Neural cell (in vitro differentiated cells): ENCODE measurements around the gene ZNF790. TPM values are rescaled to one million over a fixed set of nuclear protein-coding genes. Genes with fewer than 3 reads are reported as not detected.
A peak's percentile ranks its signal among the peaks of the same experiment; 100 is the strongest.

Experiments used
- H2AFZ ChIP-seq: fragments of 200-600, 300-800 bp; sonication (generic), shearing (Covaris generic); 2 replicates; pipeline ENCODE4 v1.6.0; 2014; ENCODE audit warnings: low read depth, mild to moderate bottlenecking, antibody characterized with exemption, low read length, moderate library complexity
- H3F3A ChIP-seq: fragments of 200-600 bp; shearing (Covaris generic); 2 replicates; pipeline ENCODE4 v1.6.1; 2016; ENCODE audit warnings: mild to moderate bottlenecking, moderate library complexity, mixed read lengths, antibody characterized with exemption, low read length; ENCODE audit not compliant: insufficient read depth, poor library complexity, severe bottlenecking
- H3K27ac ChIP-seq: fragments of 200-600, 300-800 bp; sonication (generic), shearing (Covaris generic); 2 replicates; pipeline ENCODE4 v1.5.1; 2014; ENCODE audit warnings: mild to moderate bottlenecking, low read length, moderate library complexity
- H3K27me3 ChIP-seq: fragments of 300-800, 200-600 bp; sonication (generic), shearing (Covaris generic); 2 replicates; pipeline ENCODE4 v1.6.0; 2014; ENCODE audit warnings: mild to moderate bottlenecking, low read depth, low read length, moderate library complexity; ENCODE audit not compliant: insufficient read depth
- H3K36me3 ChIP-seq: fragments of 300-800, 200-600 bp; sonication (generic), shearing (Covaris generic); 2 replicates; pipeline ENCODE4 v1.5.1; 2014; ENCODE audit warnings: mild to moderate bottlenecking, antibody characterized with exemption, low read length, moderate library complexity; ENCODE audit not compliant: insufficient read depth
- H3K4me2 ChIP-seq: fragments of 300-800, 200-600 bp; sonication (generic), shearing (Covaris generic); 2 replicates; pipeline ENCODE4 v1.6.0; 2014; ENCODE audit warnings: mild to moderate bottlenecking, low read length
- H3K4me3 ChIP-seq: fragments of 300-800, 200-600 bp; sonication (generic), shearing (Covaris generic); 2 replicates; pipeline ENCODE4 v1.5.1; 2014; ENCODE audit warnings: mild to moderate bottlenecking, low read length, moderate library complexity
- H3K79me2 ChIP-seq: fragments of 200-600 bp; shearing (Covaris generic); replicated peaks from 2 replicates; pipeline ENCODE4 v1.6.0; 2014; ENCODE audit warnings: mild to moderate bottlenecking, low read length, moderate library complexity; ENCODE audit not compliant: insufficient read depth
- H3K9ac ChIP-seq: fragments of 300-800, 200-600 bp; sonication (generic), shearing (Covaris generic); 2 replicates; pipeline ENCODE4 v1.6.1; 2016; ENCODE audit warnings: mild to moderate bottlenecking, low read length, mixed read lengths
- H3K9me2 ChIP-seq: fragments of 200-600 bp; shearing (Covaris generic); 2 replicates; pipeline ENCODE4 v1.6.1; 2016; ENCODE audit warnings: mild to moderate bottlenecking, low read length, mixed read lengths; ENCODE audit not compliant: insufficient read depth
- H3K9me3 ChIP-seq: fragments of 200-600, 300-800 bp; sonication (generic), shearing (Covaris generic); 2 replicates; pipeline ENCODE4 v1.6.1; 2016; ENCODE audit warnings: mild to moderate bottlenecking, mixed run types, low read length, moderate library complexity, mixed read lengths
- H4K20me1 ChIP-seq: fragments of 200-600 bp; shearing (Covaris generic); 2 replicates; pipeline ENCODE4 v1.6.1; 2016; ENCODE audit warnings: mild to moderate bottlenecking, mixed run types; ENCODE audit not compliant: insufficient read depth
- CTCF ChIP-seq: fragments of 450-650 bp; IDR thresholded peaks from 2 replicates; pipeline ENCODE4 v1.5.1; 2014; ENCODE audit warnings: antibody characterized with exemption, mild to moderate bottlenecking, moderate library complexity; ENCODE audit not compliant: poor library complexity, severe bottlenecking
- EZH2 ChIP-seq: fragments of 200-600, 300-800 bp; shearing (Covaris generic), sonication (generic); IDR thresholded peaks from 2 replicates; pipeline ENCODE4 v1.6.1; 2014; ENCODE audit warnings: antibody characterized with exemption, low read length, borderline replicate concordance, mild to moderate bottlenecking; ENCODE audit not compliant: insufficient read depth, poor library complexity, severe bottlenecking
- MXI1 ChIP-seq: fragments of 450-650 bp; conservative IDR thresholded peaks from 2 replicates; pipeline ENCODE4 v1.6.1; 2014; ENCODE audit warnings: antibody characterized with exemption, mild to moderate bottlenecking; ENCODE audit not compliant: poor library complexity, severe bottlenecking
- POLR2AphosphoS5 ChIP-seq: IDR thresholded peaks from 2 replicates; pipeline ENCODE4 v1.6.1; 2012
- REST ChIP-seq: IDR thresholded peaks from 2 replicates; pipeline ENCODE4 v1.6.1; 2012; ENCODE audit warnings: borderline replicate concordance
- SMC3 ChIP-seq: fragments of 450-650 bp; conservative IDR thresholded peaks from 2 replicates; pipeline ENCODE4 v1.6.1; 2014; ENCODE audit warnings: antibody characterized with exemption, mild to moderate bottlenecking, moderate library complexity; ENCODE audit not compliant: poor library complexity
- polyA plus RNA-seq: library from polyadenylated mRNA; depleted of rRNA; stranded (reverse); fragments of >200 nt; gene quantifications from 2 replicates; pipeline ENCODE4 v1.2.3, GENCODE V29; 2014
- small RNA-seq, 3 experiments: library from RNA; depleted of rRNA; stranded (forward); fragments of <200 nt; gene quantifications; one replicate each; pipeline ENCODE3, GENCODE V24; 2012

The ZNF790 gene
- polyA plus RNA-seq, 1 donor from 2014 or later: 11.0 TPM

GRCh38 chr19:36771261-36772231 lies 66.6 kb downstream of the ZNF790 start:
- H3K27ac ChIP-seq: no peak overlapping the region
- H3K4me2 ChIP-seq: peak overlapping the region; percentile 72
- H2AFZ ChIP-seq: no peak overlapping the region
- H3K79me2 ChIP-seq: no peaks in the 10 kb centered on the region
- TF ChIP-seq EZH2 (no peak), REST (no peak), POLR2AphosphoS5 (no peak), CTCF (no peak), MXI1 (no peak), SMC3 (no peak)
- H4K20me1 ChIP-seq: no peaks in the 10 kb centered on the region
- peaks cover 9% of the 10 kb centered on the region for H3K9me3 ChIP-seq
- peak overlapping the region; percentile 69 for H3K9ac ChIP-seq
- H3K27me3 ChIP-seq: no peaks in the 10 kb centered on the region
- H3F3A ChIP-seq: no peaks in the 10 kb centered on the region
- peak overlapping the region; percentile 95 for H3K4me3 ChIP-seq
- H3K9me2 ChIP-seq: no peaks in the 10 kb centered on the region
- H3K36me3 ChIP-seq: no peaks in the 10 kb centered on the region

Small RNAs within 50 kb of the gene (small RNA-seq; reads per million reads assigned to genes)
- 0 to 1.2 (median 0) reads per million in 3 experiments for gene RF00019

Other genes with a start within 250 kb of the ZNF790 start
- gene ZNF382, start 233.1 kb downstream of the ZNF790 start, polyA plus RNA-seq: 98.8 and 112 TPM in 2 replicates
- gene ZNF461, start 171.6 kb downstream of the ZNF790 start, polyA plus RNA-seq: 28.1 and 32.4 TPM in 2 replicates
- 18.4 and 20.8 TPM in 2 replicates for gene ZNF567, start 150.8 kb downstream of the ZNF790 start, polyA plus RNA-seq
- gene ZNF850, start 65.6 kb downstream of the ZNF790 start, polyA plus RNA-seq: 0.84 and 1.0 TPM in 2 replicates
- 15.4 and 20.9 TPM in 2 replicates for gene ZNF345, start 12.5 kb upstream of the ZNF790 start, polyA plus RNA-seq
- 1.8 and 1.9 TPM in 2 replicates for gene ZNF829, start 77.9 kb upstream of the ZNF790 start, polyA plus RNA-seq
- gene ZNF568, start 77.9 kb upstream of the ZNF790 start, polyA plus RNA-seq: 19.2 and 25.1 TPM in 2 replicates
- gene ZNF420, start 240.0 kb upstream of the ZNF790 start, polyA plus RNA-seq: 27.9 and 34.8 TPM in 2 replicates